C4-2B (cell line): ENCODE results near the gene ATXN7L2.

Experiments used
- H3K27ac ChIP-seq: fragments of 450-650 bp; 2 replicates; pipeline ENCODE4 v1.5.1; 2017
- CTCF ChIP-seq: fragments of 450-650 bp; conservative IDR thresholded peaks from 2 replicates; pipeline ENCODE4 v1.5.1; 2017; ENCODE audit warnings: mild to moderate bottlenecking
- ZFX ChIP-seq: fragments of 450-650 bp; IDR thresholded peaks from 2 replicates; pipeline ENCODE4 v1.6.1; 2017

ATXN7L2 gene

GRCh38 chr1:109500941-109501381, 17.3 kb downstream of the ATXN7L2 start:
- H3K27ac ChIP-seq, result no peak overlapping the region
- TF ChIP-seq ZFX (no peak), CTCF (no peak)

- no peak for TF ChIP-seq ZFX
- no peak for TF ChIP-seq CTCF
- no peak overlapping the region for H3K27ac ChIP-seq
Observed at GRCh38 chr1:109501644-109502363, 18.1 kb downstream of the ATXN7L2 start.

- no peak overlapping the region for H3K27ac ChIP-seq
- no peak for TF ChIP-seq ZFX
Observed at GRCh38 chr1:109502364-109502851, 18.7 kb downstream of the ATXN7L2 start.

- TF ChIP-seq ZFX (no peak), CTCF (no peak)
- no peak overlapping the region for H3K27ac ChIP-seq
Observed at GRCh38 chr1:109503935-109504334, 20.2 kb downstream of the ATXN7L2 start.

- TF ChIP-seq CTCF (no peak), ZFX (no peak)
- H3K27ac ChIP-seq, result no peak overlapping the region
Observed at GRCh38 chr1:109504974-109505373, 21.3 kb downstream of the ATXN7L2 start.

GRCh38 chr1:109508001-109508872, 24.5 kb downstream of the ATXN7L2 start:
- TF ChIP-seq ZFX, result no peak
- TF ChIP-seq CTCF, result no peak
- no peak overlapping the region for H3K27ac ChIP-seq

GRCh38 chr1:109508873-109509175, 25.1 kb downstream of the ATXN7L2 start:
- no peak for TF ChIP-seq ZFX
- no peak overlapping the region for H3K27ac ChIP-seq

- H3K27ac ChIP-seq, result peak within 1 kb of the TSS; percentile 44
- TF ChIP-seq CTCF (no peak), ZFX (peak; percentile 46)
Observed at GRCh38 chr1:109509176-109510134, 25.8 kb downstream of the ATXN7L2 start, which contains the start of gene AMIGO1. TSS of gene AMIGO1 (minus strand) at chr1:109509727. CDS start at chr1:109508912, 815 bp downstream.
